HG03432 (cell line): ENCODE data around the gene ANXA11.
"Not testable (repeated sequence)": the region's sequence is repeated elsewhere in the genome, so short reads cannot be mapped to it uniquely, and the experiment has no call there.

Experiments
- ATAC-seq: cut with Tn5 transposase; IDR thresholded peaks from one replicate; pipeline ENCODE4 v1.9.1; 2021; ENCODE audit warnings: mild to moderate bottlenecking, moderate library complexity; ENCODE audit not compliant: unreplicated experiment

Gene ANXA11

GRCh38 chr10:80205477-80206276 lies at the start of gene ANXA11:
TSS of gene ANXA11 (minus strand) at chr10:80205537. CDS start at chr10:80172861, 32,676 bp downstream.
- peak; percentile 89 for ATAC-seq

GRCh38 chr10:80254726-80255125 lies 49.4 kb upstream of the ANXA11 start:
- ATAC-seq: not testable (repeated sequence)

- not testable (repeated sequence) for ATAC-seq
Observed at GRCh38 chr10:80253963-80254271, 48.6 kb upstream of the ANXA11 start.

- ATAC-seq: peak; percentile 80
Observed at GRCh38 chr10:80253266-80253962, 48.1 kb upstream of the ANXA11 start.

- no peak for ATAC-seq
Observed at GRCh38 chr10:80252296-80252887, 47.1 kb upstream of the ANXA11 start.

- ATAC-seq: not testable (repeated sequence)
Observed at GRCh38 chr10:80251703-80252280, 46.5 kb upstream of the ANXA11 start.

GRCh38 chr10:80250399-80250798 lies 45.1 kb upstream of the ANXA11 start:
- ATAC-seq: not testable (repeated sequence)

- not testable (repeated sequence) for ATAC-seq
Observed at GRCh38 chr10:80249906-80250305, 44.6 kb upstream of the ANXA11 start.

GRCh38 chr10:80247611-80248010 lies 42.3 kb upstream of the ANXA11 start:
- not testable (repeated sequence) for ATAC-seq

- not testable (repeated sequence) for ATAC-seq
Observed at GRCh38 chr10:80244371-80244770, 39.0 kb upstream of the ANXA11 start.

- not testable (repeated sequence) for ATAC-seq
Observed at GRCh38 chr10:80242341-80242740, 37.0 kb upstream of the ANXA11 start.

GRCh38 chr10:80236457-80236856 lies 31.1 kb upstream of the ANXA11 start:
- ATAC-seq: not testable (repeated sequence)

- ATAC-seq: peak; percentile 100
Observed at GRCh38 chr10:80234331-80235235, 29.2 kb upstream of the ANXA11 start.

GRCh38 chr10:80233871-80234270 lies 28.5 kb upstream of the ANXA11 start:
- not testable (repeated sequence) for ATAC-seq

GRCh38 chr10:80226723-80227122 lies 21.4 kb upstream of the ANXA11 start:
- peak; percentile 84 for ATAC-seq

- not testable (repeated sequence) for ATAC-seq
Observed at GRCh38 chr10:80223031-80223419, 17.7 kb upstream of the ANXA11 start.

- ATAC-seq: peak; percentile 97
Observed at GRCh38 chr10:80218878-80219277, 13.5 kb upstream of the ANXA11 start.

GRCh38 chr10:80214368-80214982 lies 9.1 kb upstream of the ANXA11 start:
- not testable (repeated sequence) for ATAC-seq

- not testable (repeated sequence) for ATAC-seq
Observed at GRCh38 chr10:80212535-80213115, 7.3 kb upstream of the ANXA11 start.

- ATAC-seq: no peak
Observed at GRCh38 chr10:80211786-80212185, 6.4 kb upstream of the ANXA11 start.
